Measurements from ENCODE around the gene AKNA.

The AKNA gene

GRCh38 chr9:114318416-114318815 is 69.4 kb downstream of the AKNA start:
- no peak for DNase-seq (ENCODE audit: low spot score)
- in situ Hi-C loops (cut with MboI; ENCODE audit: low sequenced_read_pairs, unreplicated experiment): no loop called here
- TF ChIP-seq CTCF (IDR thresholded peaks at IDR 0.05; ENCODE audit: borderline replicate concordance, control extremely low read depth, extremely low read depth, insufficient read depth, missing control alignments): no peak

DNA sequence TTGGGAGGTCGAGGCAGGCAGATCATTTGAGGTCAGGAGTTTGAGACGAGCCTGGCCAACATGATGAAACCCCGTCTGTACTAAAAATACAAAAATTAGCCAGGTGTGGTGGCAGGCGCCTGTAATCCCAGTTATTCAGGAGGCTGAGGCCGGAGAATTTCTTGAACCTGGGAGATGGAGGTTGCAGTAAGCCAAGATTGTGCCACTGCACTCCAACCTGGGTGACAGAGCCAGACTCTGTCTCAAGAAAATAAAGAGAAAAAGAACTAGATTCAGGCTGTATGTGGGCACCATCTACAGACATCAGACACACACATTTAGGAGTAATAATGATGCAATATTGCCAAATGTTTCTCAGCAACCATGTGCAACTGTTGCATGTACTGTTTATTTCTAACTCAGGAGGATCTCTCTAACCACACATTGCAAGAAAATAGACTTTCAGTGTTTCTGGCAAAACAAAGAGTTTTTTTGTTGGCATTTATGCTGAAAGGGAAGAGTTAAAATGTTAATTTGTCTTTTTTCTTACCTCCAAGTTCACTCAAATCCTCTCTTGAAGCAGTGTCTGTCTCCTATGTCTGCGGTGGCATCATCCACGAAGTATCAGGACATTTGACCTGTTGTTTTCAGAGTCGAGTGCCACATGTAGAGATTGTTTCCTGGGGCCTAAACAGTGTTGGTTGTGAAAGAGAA is 70.0 kb downstream of the AKNA start:
- in situ Hi-C loops (cut with MboI; ENCODE audit: low sequenced_read_pairs, unreplicated experiment): no loop called here

DNA sequence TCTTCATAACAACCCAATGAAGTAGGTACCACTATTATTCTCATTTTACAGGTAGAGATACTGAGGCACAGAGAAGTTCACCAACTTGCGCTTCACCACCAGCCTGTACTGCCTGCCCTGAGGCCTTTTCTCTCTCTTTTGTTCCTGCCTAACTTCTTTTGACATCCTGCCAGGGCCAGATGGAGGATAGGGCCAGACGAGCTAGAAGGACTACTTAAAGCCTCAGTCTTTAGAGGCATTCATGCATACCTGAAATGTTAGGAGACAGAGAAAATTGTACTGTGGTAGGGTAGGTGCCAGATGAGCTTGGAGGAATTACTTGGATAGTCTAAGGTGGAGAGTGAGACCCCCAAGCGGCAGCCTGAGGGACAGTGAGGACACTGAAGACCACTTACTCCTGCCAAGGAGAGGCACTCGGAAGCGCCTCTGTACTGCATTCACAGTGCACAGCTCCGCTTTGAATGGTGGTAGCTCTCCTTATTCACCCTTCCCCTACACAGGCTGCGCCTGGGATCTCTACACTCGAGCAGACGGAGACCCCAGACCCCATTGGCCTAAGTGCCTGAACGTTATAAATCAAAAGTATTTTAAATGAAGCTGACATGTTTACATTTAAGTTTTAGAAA is 71.1 kb downstream of the AKNA start:
- DNase-seq (ENCODE audit: low spot score): no peak

More for the DNA sequence above, 70.0 kb downstream of the AKNA start:
- DNase-seq (ENCODE audit: low spot score): no peak
- TF ChIP-seq CTCF (IDR thresholded peaks at IDR 0.05; ENCODE audit: borderline replicate concordance, control extremely low read depth, extremely low read depth, insufficient read depth, missing control alignments): no peak

GRCh38 chr9:114315723-114316363 is 71.9 kb downstream of the AKNA start:
- no peak for DNase-seq (ENCODE audit: low spot score)
- TF ChIP-seq CTCF (IDR thresholded peaks at IDR 0.05; ENCODE audit: borderline replicate concordance, control extremely low read depth, extremely low read depth, insufficient read depth, missing control alignments): no peak
- in situ Hi-C loops (cut with MboI; ENCODE audit: low sequenced_read_pairs, unreplicated experiment): no loop called here

More for the DNA sequence above, 71.1 kb downstream of the AKNA start:
- in situ Hi-C loops (cut with MboI; ENCODE audit: low sequenced_read_pairs, unreplicated experiment): no loop called here
- no peak for TF ChIP-seq CTCF (IDR thresholded peaks at IDR 0.05; ENCODE audit: borderline replicate concordance, control extremely low read depth, extremely low read depth, insufficient read depth, missing control alignments)

DNA sequence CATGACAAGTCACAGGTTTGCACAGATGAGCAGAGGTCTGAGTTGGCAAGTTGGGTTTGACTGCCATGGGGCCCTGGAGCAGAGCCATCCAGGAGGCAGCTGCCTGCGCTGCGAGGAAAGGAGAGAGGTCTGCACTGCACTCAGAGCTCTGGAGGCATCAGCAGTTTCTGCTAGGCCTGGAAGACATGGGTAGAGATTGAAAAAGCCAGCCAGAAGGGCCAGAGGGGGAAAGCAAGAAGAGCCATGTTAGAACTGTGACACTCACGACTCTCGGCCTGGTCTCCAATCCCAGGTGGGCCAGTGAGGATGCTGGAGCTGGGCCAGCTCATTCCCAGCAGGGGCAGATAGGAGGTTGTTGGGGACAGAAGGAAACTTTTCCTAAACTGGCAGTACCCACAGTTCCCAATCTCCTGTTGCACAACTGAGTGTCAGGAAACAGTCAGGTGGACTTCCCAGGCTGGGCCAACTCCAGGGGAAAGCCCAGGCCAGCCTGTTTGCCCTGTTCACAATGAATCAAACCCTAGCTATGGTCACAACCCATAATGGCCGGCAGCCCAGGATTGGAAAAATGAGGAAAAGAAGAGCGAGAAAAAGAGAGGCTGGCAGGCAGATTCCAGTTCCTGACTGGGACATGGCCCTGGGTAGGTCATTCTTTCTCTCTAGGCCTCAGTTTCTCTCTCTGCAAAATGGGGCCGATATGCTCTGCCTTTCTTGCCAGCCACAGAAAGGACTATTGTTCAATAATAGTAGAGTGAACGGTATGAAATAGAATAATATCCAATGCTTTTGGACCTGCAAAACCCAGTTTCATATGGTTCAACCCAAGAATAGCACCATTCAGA is 72.7 kb downstream of the AKNA start:
- no peak for DNase-seq (ENCODE audit: low spot score)
- in situ Hi-C loops (cut with MboI; ENCODE audit: low sequenced_read_pairs, unreplicated experiment): no loop called here
- no peak for TF ChIP-seq CTCF (IDR thresholded peaks at IDR 0.05; ENCODE audit: borderline replicate concordance, control extremely low read depth, extremely low read depth, insufficient read depth, missing control alignments)

GRCh38 chr9:114314256-114314867 is 73.4 kb downstream of the AKNA start:
- no peak for TF ChIP-seq CTCF (IDR thresholded peaks at IDR 0.05; ENCODE audit: borderline replicate concordance, control extremely low read depth, extremely low read depth, insufficient read depth, missing control alignments)
- in situ Hi-C loops (cut with MboI; ENCODE audit: low sequenced_read_pairs, unreplicated experiment): no loop called here

More at GRCh38 chr9:114314256-114314867, 73.4 kb downstream of the AKNA start:
- no peak for DNase-seq (ENCODE audit: low spot score)

All from GM13976 (cell line).